ENCODE measurements around the gene ARID3C. TPM values are rescaled to one million over a fixed set of nuclear protein-coding genes. Genes with fewer than 3 reads are reported as not detected.

ARID3C gene
- total and polyA plus RNA-seq, 10 of the 15 experiments (the other 5 are each of a cell fraction or from before 2014, with no cell fraction given), result not detected

DNA sequence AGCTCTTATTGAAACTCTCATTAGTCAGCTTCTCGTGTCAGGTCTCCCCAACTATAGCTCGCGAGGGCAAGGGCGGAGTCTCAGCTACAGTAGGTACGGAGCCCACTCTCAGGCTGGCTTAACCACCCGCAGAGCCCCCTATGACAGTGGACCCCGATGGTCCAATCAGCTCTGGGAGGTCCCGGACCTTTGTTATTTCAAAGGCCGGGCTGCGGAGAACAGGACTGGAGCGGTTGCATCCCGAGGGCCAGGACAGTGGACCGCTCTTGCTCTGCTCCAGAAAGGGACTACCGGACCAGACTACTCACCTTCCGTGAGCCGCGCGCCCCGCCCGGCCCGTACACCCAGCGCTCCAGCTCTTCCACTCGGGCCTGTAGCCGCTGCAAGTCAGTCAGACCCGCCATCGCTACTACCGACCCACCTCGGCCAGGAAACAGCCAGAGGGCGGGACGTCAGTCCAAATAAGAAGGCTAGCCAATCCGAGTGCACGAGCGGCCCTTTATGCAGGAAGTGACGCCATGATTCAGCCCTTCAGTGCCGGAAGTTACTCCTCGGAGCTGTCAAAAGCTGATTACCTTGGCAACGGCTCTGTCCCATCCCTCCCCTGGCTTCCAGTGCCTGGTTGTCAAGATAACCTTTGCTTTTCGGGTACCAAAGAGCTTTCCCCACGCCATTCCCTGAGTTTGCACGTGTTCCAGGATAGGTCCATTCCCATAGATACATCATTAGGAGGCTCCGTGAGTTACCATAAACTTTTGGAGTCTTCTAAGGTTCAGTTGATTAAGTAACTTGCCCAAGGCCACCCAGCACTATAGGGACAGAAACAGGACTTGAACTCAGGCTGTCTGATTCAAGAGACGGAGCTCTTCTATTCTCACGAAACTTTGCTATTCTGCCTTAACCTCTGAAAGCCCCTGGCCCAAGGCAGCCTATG is 8.5 kb downstream of the ARID3C start, which contains the start of gene DCTN3 (continued):
- TF ChIP-seq, protein P1, sequence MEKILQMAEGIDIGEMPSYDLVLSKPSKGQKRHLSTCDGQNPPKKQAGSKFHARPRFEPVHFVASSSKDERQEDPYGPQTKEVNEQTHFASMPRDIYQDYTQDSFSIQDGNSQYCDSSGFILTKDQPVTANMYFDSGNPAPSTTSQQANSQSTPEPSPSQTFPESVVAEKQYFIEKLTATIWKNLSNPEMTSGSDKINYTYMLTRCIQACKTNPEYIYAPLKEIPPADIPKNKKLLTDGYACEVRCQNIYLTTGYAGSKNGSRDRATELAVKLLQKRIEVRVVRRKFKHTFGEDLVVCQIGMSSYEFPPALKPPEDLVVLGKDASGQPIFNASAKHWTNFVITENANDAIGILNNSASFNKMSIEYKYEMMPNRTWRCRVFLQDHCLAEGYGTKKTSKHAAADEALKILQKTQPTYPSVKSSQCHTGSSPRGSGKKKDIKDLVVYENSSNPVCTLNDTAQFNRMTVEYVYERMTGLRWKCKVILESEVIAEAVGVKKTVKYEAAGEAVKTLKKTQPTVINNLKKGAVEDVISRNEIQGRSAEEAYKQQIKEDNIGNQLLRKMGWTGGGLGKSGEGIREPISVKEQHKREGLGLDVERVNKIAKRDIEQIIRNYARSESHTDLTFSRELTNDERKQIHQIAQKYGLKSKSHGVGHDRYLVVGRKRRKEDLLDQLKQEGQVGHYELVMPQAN (conservative IDR thresholded peaks at IDR 0.05), result peak; percentile 50; the same call in 1 of the 2 replicates
- TF ChIP-seq RFX5 (IDR thresholded peaks at IDR 0.05; ENCODE audit: low read depth, low read length), result peak; percentile 60; the same call in 1 of the 2 replicates
- TF ChIP-seq SMAD5 (IDR thresholded peaks at IDR 0.05; ENCODE audit: low read depth), result no peak
- TF ChIP-seq RUNX3 (IDR thresholded peaks at IDR 0.05; ENCODE audit: low read length), result no peak
- peak; percentile 93 for TF ChIP-seq CREB1 (IDR thresholded peaks at IDR 0.05; ENCODE audit: low read depth)
- no peak for TF ChIP-seq USF2 (IDR thresholded peaks at IDR 0.05; ENCODE audit: borderline replicate concordance, low read depth, low read length)
- TF ChIP-seq MEF2A (IDR thresholded peaks at IDR 0.05; ENCODE audit: insufficient read depth, low read depth, low read length), result no peak
- TF ChIP-seq MLLT1 (IDR thresholded peaks at IDR 0.05), result no peak
- TF ChIP-seq, protein P2, sequence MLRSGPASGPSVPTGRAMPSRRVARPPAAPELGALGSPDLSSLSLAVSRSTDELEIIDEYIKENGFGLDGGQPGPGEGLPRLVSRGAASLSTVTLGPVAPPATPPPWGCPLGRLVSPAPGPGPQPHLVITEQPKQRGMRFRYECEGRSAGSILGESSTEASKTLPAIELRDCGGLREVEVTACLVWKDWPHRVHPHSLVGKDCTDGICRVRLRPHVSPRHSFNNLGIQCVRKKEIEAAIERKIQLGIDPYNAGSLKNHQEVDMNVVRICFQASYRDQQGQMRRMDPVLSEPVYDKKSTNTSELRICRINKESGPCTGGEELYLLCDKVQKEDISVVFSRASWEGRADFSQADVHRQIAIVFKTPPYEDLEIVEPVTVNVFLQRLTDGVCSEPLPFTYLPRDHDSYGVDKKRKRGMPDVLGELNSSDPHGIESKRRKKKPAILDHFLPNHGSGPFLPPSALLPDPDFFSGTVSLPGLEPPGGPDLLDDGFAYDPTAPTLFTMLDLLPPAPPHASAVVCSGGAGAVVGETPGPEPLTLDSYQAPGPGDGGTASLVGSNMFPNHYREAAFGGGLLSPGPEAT (IDR thresholded peaks at IDR 0.05; ENCODE audit: low read depth), result peak; percentile 39; the same call in 1 of the 2 replicates
- TF ChIP-seq BACH1 (IDR thresholded peaks at IDR 0.05; ENCODE audit: borderline replicate concordance), result peak; percentile 14; the same call in 1 of the 2 replicates
- TF ChIP-seq, protein P3, sequence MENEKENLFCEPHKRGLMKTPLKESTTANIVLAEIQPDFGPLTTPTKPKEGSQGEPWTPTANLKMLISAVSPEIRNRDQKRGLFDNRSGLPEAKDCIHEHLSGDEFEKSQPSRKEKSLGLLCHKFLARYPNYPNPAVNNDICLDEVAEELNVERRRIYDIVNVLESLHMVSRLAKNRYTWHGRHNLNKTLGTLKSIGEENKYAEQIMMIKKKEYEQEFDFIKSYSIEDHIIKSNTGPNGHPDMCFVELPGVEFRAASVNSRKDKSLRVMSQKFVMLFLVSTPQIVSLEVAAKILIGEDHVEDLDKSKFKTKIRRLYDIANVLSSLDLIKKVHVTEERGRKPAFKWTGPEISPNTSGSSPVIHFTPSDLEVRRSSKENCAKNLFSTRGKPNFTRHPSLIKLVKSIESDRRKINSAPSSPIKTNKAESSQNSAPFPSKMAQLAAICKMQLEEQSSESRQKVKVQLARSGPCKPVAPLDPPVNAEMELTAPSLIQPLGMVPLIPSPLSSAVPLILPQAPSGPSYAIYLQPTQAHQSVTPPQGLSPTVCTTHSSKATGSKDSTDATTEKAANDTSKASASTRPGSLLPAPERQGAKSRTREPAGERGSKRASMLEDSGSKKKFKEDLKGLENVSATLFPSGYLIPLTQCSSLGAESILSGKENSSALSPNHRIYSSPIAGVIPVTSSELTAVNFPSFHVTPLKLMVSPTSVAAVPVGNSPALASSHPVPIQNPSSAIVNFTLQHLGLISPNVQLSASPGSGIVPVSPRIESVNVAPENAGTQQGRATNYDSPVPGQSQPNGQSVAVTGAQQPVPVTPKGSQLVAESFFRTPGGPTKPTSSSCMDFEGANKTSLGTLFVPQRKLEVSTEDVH (IDR thresholded peaks at IDR 0.05; ENCODE audit: low read depth, partially characterized antibody), result peak; percentile 75
- no peak for TF ChIP-seq CBX5 (IDR thresholded peaks at IDR 0.05; ENCODE audit: low read depth)
- 0 out of 2 replicates have a peak, but pooled peaks have one; percentile 53 for TF ChIP-seq POLR2AphosphoS2 (IDR thresholded peaks at IDR 0.05; ENCODE audit: low read depth, low read length)
- TF ChIP-seq SREBF1 (IDR thresholded peaks at IDR 0.05; ENCODE audit: low read length), result no peak
- TF ChIP-seq RAD51 (IDR thresholded peaks at IDR 0.05), result no peak
- TF ChIP-seq NFYB (IDR thresholded peaks at IDR 0.05; ENCODE audit: insufficient read depth, low read depth, low read length), result peak; percentile 83; the same call in 1 of the 2 replicates
- TF ChIP-seq HDAC2 (IDR thresholded peaks at IDR 0.05), result no peak
